A673 (cell line): Measurements from ENCODE around the gene TRAF3IP3.
A peak's percentile ranks its signal among the peaks of the same experiment; 100 is the strongest.

Experiments
- EZH2 ChIP-seq: fragments of 200-600 bp; sonication (generic); IDR thresholded peaks from 2 replicates; pipeline ENCODE4 v1.6.1; 2017; ENCODE audit warnings: borderline replicate concordance, low read depth, mild to moderate bottlenecking, mixed read lengths, antibody characterized with exemption, low read length; ENCODE audit not compliant: poor library complexity, severe bottlenecking
- TF ChIP-seq, protein P1 (sequence below): fragments of 300-800, 200-600 bp; sonication (generic); conservative IDR thresholded peaks from 2 replicates; pipeline ENCODE4 v1.5.1; 2017; ENCODE audit warnings: low read depth, mild to moderate bottlenecking, antibody characterized with exemption, low read length, moderate library complexity, mixed read lengths

DNA sequence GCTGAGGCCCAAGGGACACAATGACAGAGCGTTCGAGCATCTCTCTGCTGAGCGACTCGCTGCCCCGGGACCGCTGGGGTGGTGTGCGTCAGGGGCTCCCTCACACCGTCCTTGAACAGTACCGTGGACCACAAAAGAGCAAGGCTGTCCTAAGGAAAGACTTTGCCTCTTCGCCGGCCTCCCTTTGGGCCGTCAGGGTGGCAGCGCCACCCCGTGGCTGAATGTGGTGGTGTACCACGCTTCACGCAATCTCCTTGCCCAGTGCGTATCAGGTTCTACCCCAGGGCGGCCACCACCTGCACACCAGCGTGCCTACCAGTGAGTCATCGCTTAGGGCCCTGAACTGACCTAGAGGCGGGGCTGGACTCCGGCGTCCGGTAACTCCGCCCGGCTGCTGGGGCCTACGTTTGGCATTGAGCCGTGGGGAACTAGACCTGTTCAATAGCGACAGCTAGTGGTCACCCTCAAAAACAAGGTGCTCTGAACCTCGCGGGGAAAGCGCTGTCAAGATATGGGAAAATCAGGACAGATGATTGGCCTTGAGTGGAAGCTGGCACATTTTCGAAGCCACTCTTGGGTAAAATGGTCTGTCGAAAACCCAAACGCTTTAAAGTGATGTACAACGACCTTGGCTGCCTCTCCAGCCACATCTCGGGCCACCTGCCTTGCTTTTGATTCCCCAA is 8.1 kb upstream of the TRAF3IP3 start:
- TF ChIP-seq, protein P1, sequence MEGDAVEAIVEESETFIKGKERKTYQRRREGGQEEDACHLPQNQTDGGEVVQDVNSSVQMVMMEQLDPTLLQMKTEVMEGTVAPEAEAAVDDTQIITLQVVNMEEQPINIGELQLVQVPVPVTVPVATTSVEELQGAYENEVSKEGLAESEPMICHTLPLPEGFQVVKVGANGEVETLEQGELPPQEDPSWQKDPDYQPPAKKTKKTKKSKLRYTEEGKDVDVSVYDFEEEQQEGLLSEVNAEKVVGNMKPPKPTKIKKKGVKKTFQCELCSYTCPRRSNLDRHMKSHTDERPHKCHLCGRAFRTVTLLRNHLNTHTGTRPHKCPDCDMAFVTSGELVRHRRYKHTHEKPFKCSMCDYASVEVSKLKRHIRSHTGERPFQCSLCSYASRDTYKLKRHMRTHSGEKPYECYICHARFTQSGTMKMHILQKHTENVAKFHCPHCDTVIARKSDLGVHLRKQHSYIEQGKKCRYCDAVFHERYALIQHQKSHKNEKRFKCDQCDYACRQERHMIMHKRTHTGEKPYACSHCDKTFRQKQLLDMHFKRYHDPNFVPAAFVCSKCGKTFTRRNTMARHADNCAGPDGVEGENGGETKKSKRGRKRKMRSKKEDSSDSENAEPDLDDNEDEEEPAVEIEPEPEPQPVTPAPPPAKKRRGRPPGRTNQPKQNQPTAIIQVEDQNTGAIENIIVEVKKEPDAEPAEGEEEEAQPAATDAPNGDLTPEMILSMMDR, result peak; percentile 96
- no peak for TF ChIP-seq EZH2
